ENCODE measurements around the gene SIRPB1.
A peak's percentile ranks its signal among the peaks of the same experiment; 100 is the strongest.
"Not testable (repeated sequence)": the region's sequence is repeated elsewhere in the genome, so short reads cannot be mapped to it uniquely, and the experiment has no call there.

SIRPB1 gene

DNA sequence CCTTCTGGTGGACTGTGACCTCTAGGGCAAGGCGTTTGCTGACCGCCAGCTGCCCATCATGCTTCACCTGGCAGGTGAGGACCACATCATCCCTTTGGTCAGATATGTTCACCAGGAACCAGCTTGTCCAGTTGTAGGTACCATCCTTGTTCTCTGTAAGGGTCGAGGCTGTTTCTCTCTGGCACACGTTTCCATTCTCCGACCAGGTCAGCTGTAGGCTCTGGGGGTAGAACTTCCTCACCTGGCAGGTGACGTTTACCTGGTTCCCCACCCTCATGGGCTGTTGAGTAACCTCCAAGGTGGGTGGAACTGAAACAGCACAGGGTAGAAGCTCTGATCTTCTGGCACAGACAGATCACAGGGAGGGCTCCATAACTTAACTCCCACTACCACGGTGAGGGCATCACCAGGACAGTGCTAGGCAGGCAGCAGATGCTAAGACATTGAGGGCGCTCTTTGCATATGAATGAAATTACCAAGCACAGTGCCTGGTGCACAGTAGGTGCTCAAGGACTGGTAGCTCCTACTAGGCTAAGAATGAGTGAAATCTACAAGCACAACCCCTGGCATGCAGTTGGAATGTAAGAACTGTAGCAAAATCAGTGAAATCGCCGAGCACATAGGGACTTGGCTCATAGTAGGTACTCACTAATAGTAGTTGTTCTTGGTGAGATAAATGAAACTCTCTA is 15.6 kb upstream of the SIRPB1 start:
- no peak for DNase-seq

GRCh38 chr20:1633535-1633934 is 13.7 kb upstream of the SIRPB1 start:
- no peak for DNase-seq

GRCh38 chr20:1632178-1632577 is 12.4 kb upstream of the SIRPB1 start:
- peak; percentile 57 for DNase-seq

DNA sequence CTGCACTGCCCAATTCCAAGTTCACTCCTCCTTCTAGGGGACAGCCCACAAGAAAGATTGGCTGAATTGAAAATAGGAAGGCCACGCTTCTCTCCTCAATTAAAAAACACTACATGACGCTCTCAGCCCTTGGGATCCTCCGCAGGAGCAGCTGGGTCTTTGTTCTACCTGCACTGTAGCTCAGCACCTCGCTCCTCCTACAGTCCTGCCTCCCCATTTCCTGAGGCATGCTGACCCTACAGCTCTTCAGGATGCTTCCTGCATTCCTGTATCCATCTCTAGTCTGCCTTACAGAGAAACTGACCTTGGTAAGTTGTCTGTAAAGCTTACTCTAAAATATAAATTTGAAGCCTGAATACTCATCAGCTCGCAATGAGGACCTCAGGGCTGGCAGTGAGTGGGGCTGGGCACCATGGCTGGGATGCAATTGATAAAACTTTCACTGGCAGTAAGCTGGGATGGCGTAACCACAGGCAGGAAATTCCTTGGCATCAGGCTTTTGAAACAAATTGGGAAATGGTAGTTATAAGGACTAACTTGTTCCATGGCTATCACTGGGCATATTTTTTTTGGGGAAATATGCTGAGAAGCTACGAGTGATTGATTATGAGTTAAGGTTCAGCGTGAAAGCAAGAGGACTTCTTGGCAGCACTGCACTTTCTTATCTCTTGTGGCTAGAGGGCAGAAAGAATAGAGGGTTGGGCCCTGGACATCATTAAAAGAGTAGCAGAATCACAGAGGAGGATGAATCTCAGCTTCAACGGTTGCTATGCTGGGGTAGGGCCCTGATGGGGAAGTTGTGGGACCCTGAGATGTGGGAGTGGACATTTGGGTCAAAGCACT is 11.7 kb upstream of the SIRPB1 start:
- DNase-seq: no peak

GRCh38 chr20:1630186-1630585 is 10.4 kb upstream of the SIRPB1 start:
- no peak for DNase-seq

DNA sequence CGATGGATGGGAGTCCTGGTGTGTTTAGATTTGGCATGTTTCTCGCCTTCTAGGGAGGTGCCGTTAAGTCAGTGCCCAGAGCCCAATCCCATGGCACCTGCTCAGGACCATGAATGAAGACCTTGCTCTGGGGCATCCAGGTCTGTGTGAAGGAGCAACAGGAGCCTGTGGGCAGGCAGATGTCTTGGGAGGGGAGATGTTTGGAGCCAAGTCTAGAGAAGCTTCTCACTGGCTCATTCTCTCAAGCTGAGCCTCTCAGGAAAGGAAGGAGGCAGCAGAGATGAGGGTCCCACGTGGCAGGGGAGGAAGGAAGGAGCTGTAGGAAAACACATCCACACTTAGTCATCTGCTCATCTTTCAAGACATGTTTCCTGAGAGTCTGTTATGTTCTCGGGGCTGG is 9.5 kb upstream of the SIRPB1 start:
- no peak for DNase-seq

DNA sequence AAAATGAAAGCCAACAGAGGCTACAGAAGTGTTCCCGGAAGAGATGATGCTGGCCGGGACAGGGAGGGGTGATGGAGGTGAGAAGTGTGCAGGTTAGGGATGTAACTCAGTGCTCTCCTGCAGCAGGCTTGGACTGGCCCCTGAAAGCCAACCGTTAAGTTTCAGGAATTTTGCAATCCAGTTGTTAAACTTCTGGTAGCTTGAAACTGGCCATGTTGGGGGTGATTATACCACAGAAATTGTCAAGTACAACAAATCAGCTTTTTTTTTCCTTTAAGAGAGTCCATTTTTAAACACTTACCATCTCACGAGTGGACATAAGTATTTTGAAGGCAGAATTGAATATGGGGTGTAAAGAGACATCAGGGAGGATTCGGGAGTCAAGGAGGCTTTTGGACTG is 8.8 kb upstream of the SIRPB1 start:
- no peak for DNase-seq

- no peak for DNase-seq
Observed at GRCh38 chr20:1627200-1627550, 7.4 kb upstream of the SIRPB1 start.

DNA sequence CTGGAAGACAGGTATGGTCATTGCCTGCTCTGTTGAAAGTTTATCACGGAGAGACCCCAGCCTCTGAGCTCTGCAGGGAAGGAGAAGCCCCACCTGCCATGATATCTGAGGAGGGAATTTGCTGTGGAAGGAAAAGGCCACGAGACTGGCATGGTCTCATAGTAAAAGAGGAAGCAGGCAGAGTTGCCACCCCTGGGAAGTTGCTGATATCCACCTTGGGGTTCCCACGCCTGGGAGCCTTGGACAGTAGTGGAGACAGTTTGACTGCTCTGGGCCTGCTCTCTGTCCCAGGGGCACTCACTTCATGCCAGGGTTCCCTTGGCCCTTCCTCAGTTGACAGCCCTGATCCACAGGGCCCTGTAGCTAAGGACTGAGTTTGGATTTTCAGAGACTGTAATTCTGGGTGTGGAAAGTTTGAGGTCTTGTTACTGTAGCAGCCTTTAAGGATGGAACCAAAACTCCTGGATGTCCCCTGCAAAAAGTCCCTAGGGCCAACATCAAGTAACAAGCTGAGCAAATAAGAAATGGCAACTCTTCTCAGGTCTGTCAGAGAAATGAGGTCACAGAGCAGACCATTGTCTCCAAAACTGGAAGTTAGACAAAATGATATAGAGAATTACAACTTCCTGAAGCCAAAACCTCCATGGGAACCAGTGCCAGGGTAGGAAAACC is 6.9 kb upstream of the SIRPB1 start:
- DNase-seq: no peak

GRCh38 chr20:1625083-1625690 is 5.4 kb upstream of the SIRPB1 start:
- no peak for DNase-seq

- no peak for DNase-seq
Observed at GRCh38 chr20:1623501-1624205, 3.8 kb upstream of the SIRPB1 start.

- DNase-seq: no peak
Observed at GRCh38 chr20:1622450-1622849, 2.6 kb upstream of the SIRPB1 start.

DNA sequence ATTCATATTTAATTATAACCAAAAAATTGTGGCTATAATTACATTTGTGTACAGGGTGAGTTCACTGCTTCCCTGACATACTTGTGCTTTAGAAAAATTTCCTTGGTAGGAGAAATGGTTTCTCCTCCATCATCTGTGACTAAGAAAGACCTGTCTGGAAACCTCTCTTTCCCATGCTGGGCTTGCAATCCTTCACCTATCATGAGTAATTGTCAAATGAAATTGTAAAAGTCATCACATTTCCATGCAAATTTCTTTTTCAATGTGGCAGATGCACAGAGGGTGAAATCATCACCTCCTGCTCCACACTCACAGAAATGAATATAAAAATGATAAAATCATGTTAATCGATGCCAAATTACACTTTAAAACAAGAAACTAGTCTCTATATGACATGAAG is 1.5 kb upstream of the SIRPB1 start:
- no peak for DNase-seq

GRCh38 chr20:1618954-1619540 is 762 bp downstream of the SIRPB1 start:
- no peak for DNase-seq

GRCh38 chr20:1618479-1618878 is 1.3 kb downstream of the SIRPB1 start:
- DNase-seq: no peak

DNA sequence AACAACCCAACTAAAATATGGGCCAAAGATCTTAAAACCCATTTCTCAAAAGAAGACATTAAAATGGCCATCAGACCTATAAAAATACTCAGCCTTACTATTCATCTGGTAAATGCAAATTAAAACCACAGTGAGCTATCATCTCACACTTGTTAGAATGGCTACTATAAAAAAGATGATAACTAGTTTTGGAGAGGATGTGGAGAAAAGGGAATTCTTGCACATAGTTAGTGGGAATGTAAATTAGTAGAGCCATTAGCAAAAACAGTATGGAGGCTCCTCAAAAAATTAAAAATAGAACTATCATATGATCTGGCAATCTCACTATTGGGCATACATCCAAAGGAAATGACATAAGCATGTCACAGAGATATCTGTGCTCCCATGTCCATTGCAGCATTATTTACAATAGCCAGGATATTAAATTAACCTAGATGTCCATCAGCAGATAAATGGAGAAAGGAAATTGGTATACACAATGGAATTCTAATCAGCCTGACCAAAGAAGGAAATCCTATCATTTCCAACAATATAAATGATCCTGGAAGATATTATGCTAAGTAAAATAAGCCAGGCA is 2.9 kb downstream of the SIRPB1 start:
- DNase-seq: no peak

GRCh38 chr20:1610404-1610803 is 9.4 kb downstream of the SIRPB1 start:
- DNase-seq: not testable (repeated sequence)

GRCh38 chr20:1608678-1609347 is 11.0 kb downstream of the SIRPB1 start:
- not testable (repeated sequence) for DNase-seq

- DNase-seq: no peak
Observed at GRCh38 chr20:1600736-1601135, 19.1 kb downstream of the SIRPB1 start.

- DNase-seq: no peak
Observed at GRCh38 chr20:1595333-1595732, 24.5 kb downstream of the SIRPB1 start.
